HFF-Myc (cell line): ENCODE data around the gene VWA5B1.

Experiments used
- DNase-seq: peaks from one replicate; pipeline ENCODE4 v3.0.0-alpha.2; 2011; ENCODE audit warnings: low read depth; ENCODE audit errors: extremely low read depth
- H3K4me3 ChIP-seq: replicated peaks from 2 replicates; pipeline ENCODE4 v1.5.1; 2011; ENCODE audit warnings: low read depth, mild to moderate bottlenecking, control low read depth, low read length
- CTCF ChIP-seq: IDR thresholded peaks from 2 replicates; pipeline ENCODE4 v1.5.1; 2012; ENCODE audit warnings: mild to moderate bottlenecking, low read depth, low read length, control low read depth; ENCODE audit errors: missing control alignments

The VWA5B1 gene

GRCh38 chr1:20312818-20313217 lies 22.1 kb downstream of the VWA5B1 start:
- DNase-seq = no peak
- TF ChIP-seq CTCF = no peak
- no peak overlapping the region for H3K4me3 ChIP-seq

- TF ChIP-seq CTCF = no peak
- no peak overlapping the region for H3K4me3 ChIP-seq
- DNase-seq = no peak
These were observed 26.8 kb downstream of the VWA5B1 start for GRCh38 chr1:20317471-20317870.

GRCh38 chr1:20318521-20318920 lies 27.8 kb downstream of the VWA5B1 start:
- no peak for TF ChIP-seq CTCF
- no peak for DNase-seq
- no peak overlapping the region for H3K4me3 ChIP-seq

- DNase-seq = no peak
- H3K4me3 ChIP-seq = no peak overlapping the region
- no peak for TF ChIP-seq CTCF
These were observed 28.3 kb downstream of the VWA5B1 start for GRCh38 chr1:20318971-20319370.

GRCh38 chr1:20319456-20320220 lies 29.0 kb downstream of the VWA5B1 start:
- DNase-seq = no peak
- no peak overlapping the region for H3K4me3 ChIP-seq
- no peak for TF ChIP-seq CTCF

- TF ChIP-seq CTCF = no peak
- no peak for DNase-seq
- no peak overlapping the region for H3K4me3 ChIP-seq
These were observed 30.0 kb downstream of the VWA5B1 start for GRCh38 chr1:20320704-20321103.

GRCh38 chr1:20321573-20321972 lies 30.9 kb downstream of the VWA5B1 start:
- TF ChIP-seq CTCF = no peak
- H3K4me3 ChIP-seq = no peak overlapping the region
- no peak for DNase-seq
